ENCODE results near the gene CORO1C.

Gene CORO1C

GRCh38 chr12:108615918-108616317 lies 115.4 kb downstream of the CORO1C start:
- no peak for DNase-seq (ENCODE audit: low spot score)

GRCh38 chr12:108614639-108615038 lies 116.7 kb downstream of the CORO1C start:
- no peak for DNase-seq (ENCODE audit: low spot score)

- no peak for DNase-seq (ENCODE audit: low spot score)
These were observed 117.3 kb downstream of the CORO1C start for GRCh38 chr12:108614041-108614440.

GRCh38 chr12:108613548-108613947 lies 117.8 kb downstream of the CORO1C start:
- no peak for DNase-seq (ENCODE audit: low spot score)

GRCh38 chr12:108612788-108613282 lies 118.5 kb downstream of the CORO1C start:
- DNase-seq (ENCODE audit: low spot score) = no peak

- peak; percentile 71 for DNase-seq (ENCODE audit: low spot score)
These were observed 119.4 kb downstream of the CORO1C start for GRCh38 chr12:108611884-108612415.

GRCh38 chr12:108610856-108611605 lies 120.3 kb downstream of the CORO1C start:
- DNase-seq (ENCODE audit: low spot score) = no peak

GRCh38 chr12:108610336-108610815 lies 120.9 kb downstream of the CORO1C start:
- no peak for DNase-seq (ENCODE audit: low spot score)

GRCh38 chr12:108609537-108610335 lies 121.6 kb downstream of the CORO1C start:
- DNase-seq (ENCODE audit: low spot score) = no peak

GRCh38 chr12:108608616-108609015 lies 122.7 kb downstream of the CORO1C start:
- no peak for DNase-seq (ENCODE audit: low spot score)

GRCh38 chr12:108607981-108608600 lies 123.2 kb downstream of the CORO1C start:
- no peak for DNase-seq (ENCODE audit: low spot score)

- no peak for DNase-seq (ENCODE audit: low spot score)
These were observed 124.8 kb downstream of the CORO1C start for GRCh38 chr12:108606492-108606891.

- no peak for DNase-seq (ENCODE audit: low spot score)
These were observed 125.5 kb downstream of the CORO1C start for GRCh38 chr12:108605690-108606406.

GRCh38 chr12:108605000-108605689 lies 126.2 kb downstream of the CORO1C start:
- DNase-seq (ENCODE audit: low spot score) = no peak

- no peak for DNase-seq (ENCODE audit: low spot score)
These were observed 126.9 kb downstream of the CORO1C start for GRCh38 chr12:108604208-108604941.

GRCh38 chr12:108603743-108604142 lies 127.6 kb downstream of the CORO1C start:
- no peak for DNase-seq (ENCODE audit: low spot score)

GRCh38 chr12:108602976-108603704 lies 128.2 kb downstream of the CORO1C start:
- no peak for DNase-seq (ENCODE audit: low spot score)

GRCh38 chr12:108602209-108602705 lies 129.1 kb downstream of the CORO1C start:
- no peak for DNase-seq (ENCODE audit: low spot score)

GRCh38 chr12:108600702-108601007 lies 130.7 kb downstream of the CORO1C start:
- no peak for DNase-seq (ENCODE audit: low spot score)
